Fibroblast of lung (primary cell): ENCODE data around the gene ATF4. TPM values are rescaled to one million over a fixed set of nuclear protein-coding genes. Genes with fewer than 3 reads are reported as not detected.

Experiments used
- DNase-seq, 2 donors: peaks; one replicate each; pipeline versions ENCODE4 v3.0.0 to v3.0.0-alpha.2; 2010; ENCODE audit warnings: low read depth in 2 of 2
- H2AFZ ChIP-seq: 2 replicates; pipeline ENCODE4 v1.5.1; 2012; ENCODE audit warnings: low read length, control low read depth, inconsistent platforms
- H3K27ac ChIP-seq: 2 replicates; pipeline ENCODE4 v1.5.1; 2011; ENCODE audit warnings: low read length, control low read depth; ENCODE audit not compliant: insufficient read depth
- H3K27me3 ChIP-seq: 2 replicates; pipeline ENCODE4 v1.5.1; 2011; ENCODE audit warnings: mild to moderate bottlenecking, low read length; ENCODE audit not compliant: control insufficient read depth, insufficient read depth
- H3K36me3 ChIP-seq: 2 replicates; pipeline ENCODE4 v1.5.1; 2011; ENCODE audit warnings: low read length; ENCODE audit not compliant: control insufficient read depth, insufficient read depth
- H3K4me1 ChIP-seq: 2 replicates; pipeline ENCODE4 v1.5.1; 2011; ENCODE audit warnings: low read length; ENCODE audit not compliant: control insufficient read depth, insufficient read depth; ENCODE audit errors: extremely low read depth
- H3K4me2 ChIP-seq: 2 replicates; pipeline ENCODE4 v1.5.1; 2011; ENCODE audit warnings: low read length, control low read depth; ENCODE audit not compliant: insufficient read depth; ENCODE audit errors: extremely low read depth
- H3K4me3 ChIP-seq, 4 experiments: fragments of 200-600 bp in 1 of 4; sonication (generic) in 1 of 4; replicated peaks in 1 of 4; 2 replicates each; pipeline ENCODE4 v1.5.1; 2011 to 2016; ENCODE audit warnings: low read length in 4 of 4, low read depth in 3 of 4, mild to moderate bottlenecking in 3 of 4, control low read depth in 2 of 4, inconsistent platforms in 1 of 4, mixed read lengths in 1 of 4; ENCODE audit not compliant: insufficient read depth in 1 of 4; ENCODE audit errors: control extremely low read depth in 1 of 4
- H3K79me2 ChIP-seq: 2 replicates; pipeline ENCODE4 v1.5.1; 2012; ENCODE audit warnings: mild to moderate bottlenecking, low read length, inconsistent platforms; ENCODE audit not compliant: control insufficient read depth, insufficient read depth
- H3K9ac ChIP-seq: 2 replicates; pipeline ENCODE4 v1.5.1; 2011; ENCODE audit warnings: mild to moderate bottlenecking, low read length, control low read depth; ENCODE audit not compliant: insufficient read depth
- H3K9me3 ChIP-seq: 2 replicates; pipeline ENCODE4 v1.5.1; 2012; ENCODE audit warnings: low read depth, low read length; ENCODE audit not compliant: control insufficient read depth, insufficient read depth
- H4K20me1 ChIP-seq: 2 replicates; pipeline ENCODE4 v1.5.1; 2011; ENCODE audit warnings: low read length; ENCODE audit not compliant: control insufficient read depth, insufficient read depth; ENCODE audit errors: extremely low read depth
- EZH2 ChIP-seq: IDR thresholded peaks from 2 replicates; pipeline ENCODE4 v1.5.1; 2012; ENCODE audit warnings: low read length, control low read depth, mild to moderate bottlenecking; ENCODE audit errors: missing control alignments
- polyA plus RNA-seq, 2 donors: library from polyadenylated mRNA; depleted of rRNA in 1 of 2; stranded (reverse) in 1 of 2; unstranded in 1 of 2; fragments of >200 nt; gene quantifications; 2 replicates each; pipeline ENCODE4 v1.2.1, GENCODE V29; 2011 to 2012; ENCODE audit warnings: missing spikeins in 1 of 2
- total RNA-seq: library from RNA; depleted of rRNA; stranded (reverse); fragments of >200 nt; gene quantifications from 2 replicates; pipeline ENCODE4 v1.2.1, GENCODE V29; 2014
- TF ChIP-seq, protein P1 (sequence below), 2 donors: IDR thresholded peaks in 1 of 2; conservative IDR thresholded peaks in 1 of 2; 1 replicate in 1 of 2; 2 replicates in 1 of 2; pipeline ENCODE4 v1.5.1; 2011 to 2012; ENCODE audit warnings: low read length in 2 of 2, control low read depth in 1 of 2, inconsistent platforms in 1 of 2, low read depth in 1 of 2, mild to moderate bottlenecking in 1 of 2

Gene ATF4
- total and polyA plus RNA-seq, 2 donors (not counting 1 experiment from before 2014, with no cell fraction given), result 546 to 555 TPM

DNA sequence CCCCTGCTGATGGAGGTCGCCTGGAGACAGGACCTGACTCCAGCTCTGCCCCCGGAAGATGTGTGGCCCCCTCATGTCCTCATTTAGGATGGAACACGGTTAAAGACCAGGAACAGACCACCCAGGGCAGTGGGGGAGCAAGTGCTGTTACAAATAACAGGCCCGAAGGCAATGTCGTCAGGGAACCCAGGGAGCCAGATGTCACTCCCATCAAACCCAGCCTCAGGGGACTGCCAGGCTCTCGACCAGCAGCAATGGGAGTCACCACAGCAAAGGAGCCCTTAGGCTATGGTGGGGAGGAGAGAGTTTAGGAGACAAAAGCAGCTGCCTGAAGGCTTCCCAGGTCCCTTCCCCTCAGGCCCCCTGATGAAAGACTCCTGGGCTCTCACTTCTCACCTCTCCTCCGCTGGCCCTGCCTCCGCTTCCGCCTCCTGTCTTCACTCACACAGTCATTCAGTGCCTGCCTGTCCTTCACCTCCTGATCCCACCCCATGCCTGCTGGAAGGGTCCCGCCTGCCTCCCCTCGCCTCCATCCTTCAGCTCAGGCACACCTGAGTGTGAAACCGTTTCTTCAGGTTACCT lies 7.8 kb downstream of the ATF4 start:
- Histone ChIP-seq H3K4me3 (no peak overlapping the region), H3K79me2 (peaks cover 47% of the 10 kb centered on the region), H3K27me3 (no peaks in the 10 kb centered on the region), H2AFZ (no peak overlapping the region), H3K4me2 (no peak overlapping the region), H3K4me1 (peaks cover 19% of the 10 kb centered on the region), H3K36me3 (peaks cover 27% of the 10 kb centered on the region), H3K9ac (no peak overlapping the region), H3K9me3 (no peaks in the 10 kb centered on the region), H4K20me1 (no peaks in the 10 kb centered on the region), H3K27ac (no peak overlapping the region)
- no peak for TF ChIP-seq EZH2
- TF ChIP-seq, protein P1, sequence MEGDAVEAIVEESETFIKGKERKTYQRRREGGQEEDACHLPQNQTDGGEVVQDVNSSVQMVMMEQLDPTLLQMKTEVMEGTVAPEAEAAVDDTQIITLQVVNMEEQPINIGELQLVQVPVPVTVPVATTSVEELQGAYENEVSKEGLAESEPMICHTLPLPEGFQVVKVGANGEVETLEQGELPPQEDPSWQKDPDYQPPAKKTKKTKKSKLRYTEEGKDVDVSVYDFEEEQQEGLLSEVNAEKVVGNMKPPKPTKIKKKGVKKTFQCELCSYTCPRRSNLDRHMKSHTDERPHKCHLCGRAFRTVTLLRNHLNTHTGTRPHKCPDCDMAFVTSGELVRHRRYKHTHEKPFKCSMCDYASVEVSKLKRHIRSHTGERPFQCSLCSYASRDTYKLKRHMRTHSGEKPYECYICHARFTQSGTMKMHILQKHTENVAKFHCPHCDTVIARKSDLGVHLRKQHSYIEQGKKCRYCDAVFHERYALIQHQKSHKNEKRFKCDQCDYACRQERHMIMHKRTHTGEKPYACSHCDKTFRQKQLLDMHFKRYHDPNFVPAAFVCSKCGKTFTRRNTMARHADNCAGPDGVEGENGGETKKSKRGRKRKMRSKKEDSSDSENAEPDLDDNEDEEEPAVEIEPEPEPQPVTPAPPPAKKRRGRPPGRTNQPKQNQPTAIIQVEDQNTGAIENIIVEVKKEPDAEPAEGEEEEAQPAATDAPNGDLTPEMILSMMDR (conservative IDR thresholded peaks at IDR 0.05 in 1 of 2, IDR thresholded peaks at IDR 0.05 in 1 of 2; ENCODE audit: low read depth in 1 of 2, low read length in 2 of 2), result no peak
- DNase-seq, result no peak

DNA sequence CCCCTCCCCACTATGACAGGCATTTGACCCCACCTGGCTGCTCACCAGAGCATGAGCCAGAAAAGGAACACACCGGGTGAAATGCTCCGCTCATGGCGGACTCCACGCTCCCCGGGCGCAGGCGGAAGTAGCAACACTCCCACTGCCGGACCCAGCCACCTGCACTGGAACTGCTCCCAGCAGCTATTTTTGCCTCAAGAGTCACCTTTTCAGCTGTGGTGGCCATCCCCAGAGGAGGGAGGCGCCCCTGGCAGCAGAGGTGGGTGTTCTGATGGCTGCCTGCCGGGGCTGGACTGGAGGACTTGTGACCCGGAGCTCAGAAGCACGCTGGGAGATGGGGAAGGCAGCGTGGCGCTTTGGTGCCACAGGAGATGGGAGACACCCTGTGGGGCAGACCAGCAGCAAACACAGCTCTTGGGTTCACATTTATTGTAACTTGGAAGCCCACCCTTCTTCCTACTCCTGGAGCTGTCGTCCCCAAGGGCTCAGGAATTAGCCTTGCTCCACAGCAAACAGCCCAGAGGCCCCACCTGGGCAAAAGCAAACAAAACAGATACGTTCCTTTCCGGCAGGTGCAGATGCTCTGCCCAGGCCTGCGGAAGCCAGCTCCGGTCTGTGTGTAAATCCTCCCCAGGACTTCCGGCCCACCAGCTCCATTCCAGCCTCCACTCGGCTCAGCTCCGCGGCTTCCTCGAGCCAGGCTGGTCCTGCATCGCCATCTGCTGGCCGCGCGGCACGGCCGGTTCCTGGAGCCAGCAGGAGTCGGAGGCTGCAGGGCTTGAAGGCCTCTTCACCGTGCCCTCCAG lies 8.5 kb downstream of the ATF4 start:
- peak overlapping the region in 1 of 4 experiments; percentile 2 for H3K4me3 ChIP-seq
- peaks cover 44% of the 10 kb centered on the region for H3K79me2 ChIP-seq
- no peaks in the 10 kb centered on the region for H3K27me3 ChIP-seq
- H2AFZ ChIP-seq, result no peak overlapping the region
- no peaks in the 10 kb centered on the region for H4K20me1 ChIP-seq
- no peak for TF ChIP-seq EZH2
- TF ChIP-seq, protein P1 (conservative IDR thresholded peaks at IDR 0.05 in 1 of 2, IDR thresholded peaks at IDR 0.05 in 1 of 2; ENCODE audit: low read depth in 1 of 2, low read length in 2 of 2), result peak; percentile 93 to 94
- H3K36me3 ChIP-seq, result peaks cover 24% of the 10 kb centered on the region
- H3K4me2 ChIP-seq, result peak overlapping the region; percentile 32
- no peak overlapping the region for H3K9ac ChIP-seq
- H3K9me3 ChIP-seq, result no peaks in the 10 kb centered on the region
- H3K27ac ChIP-seq, result peak overlapping the region; percentile 6
- peaks cover 19% of the 10 kb centered on the region for H3K4me1 ChIP-seq
- DNase-seq, result peak; percentile 92 to 94

DNA sequence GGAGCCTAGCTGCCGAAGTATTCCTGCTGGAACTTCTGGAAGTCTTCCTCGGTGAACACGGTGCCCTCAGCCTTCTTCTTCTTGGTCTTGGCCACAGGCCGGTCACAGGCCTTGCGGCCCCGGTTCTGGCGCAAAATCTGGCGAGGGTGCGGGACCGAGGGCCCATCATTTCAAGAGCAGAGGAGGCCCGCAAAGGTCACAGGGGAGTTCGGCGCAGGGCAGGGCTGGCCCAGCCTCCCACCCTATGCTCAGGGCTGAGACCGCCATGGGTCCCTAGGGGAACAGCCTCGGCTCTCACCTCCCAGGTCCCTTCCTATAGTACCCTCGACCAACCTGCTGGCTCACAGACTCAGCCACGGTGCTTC lies 9.1 kb downstream of the ATF4 start:
- no peak overlapping the region for H3K27ac ChIP-seq
- no peak overlapping the region for H2AFZ ChIP-seq
- no peak overlapping the region for H3K4me2 ChIP-seq
- no peaks in the 10 kb centered on the region for H3K9me3 ChIP-seq
- H3K4me1 ChIP-seq, result peaks cover 17% of the 10 kb centered on the region
- H3K9ac ChIP-seq, result no peak overlapping the region
- TF ChIP-seq, protein P1 (conservative IDR thresholded peaks at IDR 0.05 in 1 of 2, IDR thresholded peaks at IDR 0.05 in 1 of 2; ENCODE audit: low read depth in 1 of 2, low read length in 2 of 2), result no peak
- TF ChIP-seq EZH2, result no peak
- peaks cover 38% of the 10 kb centered on the region for H3K79me2 ChIP-seq
- peaks cover 19% of the 10 kb centered on the region for H3K36me3 ChIP-seq
- H3K4me3 ChIP-seq, result no peak overlapping the region
- no peaks in the 10 kb centered on the region for H4K20me1 ChIP-seq
- no peak for DNase-seq
- H3K27me3 ChIP-seq, result no peaks in the 10 kb centered on the region
